ENCODE data around the gene TMEM170B.
A peak's percentile ranks its signal among the peaks of the same experiment; 100 is the strongest.
"Not testable (repeated sequence)": the region's sequence is repeated elsewhere in the genome, so short reads cannot be mapped to it uniquely, and the experiment has no call there.

Gene TMEM170B

GRCh38 chr6:11527274-11527870 lies 10.2 kb upstream of the TMEM170B start:
- no peak for FAIRE-seq
- no peak for DNase-seq (ENCODE audit: extremely low spot score, insufficient read length, low read depth)

GRCh38 chr6:11528996-11529395 lies 8.6 kb upstream of the TMEM170B start:
- peak; percentile 41 for FAIRE-seq

DNA sequence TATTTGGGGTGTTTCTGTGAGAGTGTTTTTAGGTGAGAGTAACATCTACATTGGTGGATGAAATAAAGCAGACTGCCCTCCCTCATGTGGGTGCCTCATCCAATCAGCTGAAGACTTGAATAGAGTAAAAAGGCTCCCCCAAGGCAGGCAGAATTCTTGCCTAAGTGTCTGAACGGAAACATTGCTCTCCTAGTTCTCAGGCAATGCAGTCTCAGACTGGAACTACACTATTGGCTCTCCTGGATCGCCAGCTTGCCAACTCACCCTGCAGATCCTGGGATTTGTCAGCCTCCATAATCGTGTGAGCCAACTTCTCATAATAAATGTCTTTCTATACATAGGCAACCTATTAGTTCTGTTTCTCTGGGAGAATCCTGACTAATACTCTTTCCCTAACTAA lies 5.5 kb upstream of the TMEM170B start:
- DNase-seq (ENCODE audit: extremely low spot score, insufficient read length, low read depth), result no peak
- FAIRE-seq, result no peak

More at GRCh38 chr6:11528996-11529395, 8.6 kb upstream of the TMEM170B start:
- DNase-seq (ENCODE audit: extremely low spot score, insufficient read length, low read depth), result no peak

GRCh38 chr6:11534561-11534960 lies 3.0 kb upstream of the TMEM170B start:
- DNase-seq (ENCODE audit: extremely low spot score, insufficient read length, low read depth), result no peak
- no peak for FAIRE-seq

DNA sequence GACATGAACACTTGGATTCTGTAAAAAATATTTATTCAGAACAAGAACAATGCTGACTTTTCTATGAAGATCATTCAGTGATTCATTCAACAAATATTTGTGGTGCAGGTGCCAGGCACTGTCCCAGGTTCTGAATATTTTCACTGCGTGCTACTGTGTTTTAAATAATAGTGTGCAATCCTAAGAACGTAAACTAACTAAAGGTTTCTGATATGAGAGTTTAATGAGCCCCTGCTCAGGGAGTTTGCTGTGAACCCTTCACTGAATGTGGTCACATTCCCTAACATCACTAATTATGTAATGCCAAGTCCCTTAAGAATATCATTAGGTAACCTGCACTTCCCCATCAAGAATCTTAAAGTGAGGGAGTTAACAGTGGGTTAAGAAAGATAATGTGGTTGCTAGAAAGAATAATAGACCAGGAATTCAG lies 1.7 kb upstream of the TMEM170B start:
- FAIRE-seq, result no peak
- no peak for DNase-seq (ENCODE audit: extremely low spot score, insufficient read length, low read depth)

DNA sequence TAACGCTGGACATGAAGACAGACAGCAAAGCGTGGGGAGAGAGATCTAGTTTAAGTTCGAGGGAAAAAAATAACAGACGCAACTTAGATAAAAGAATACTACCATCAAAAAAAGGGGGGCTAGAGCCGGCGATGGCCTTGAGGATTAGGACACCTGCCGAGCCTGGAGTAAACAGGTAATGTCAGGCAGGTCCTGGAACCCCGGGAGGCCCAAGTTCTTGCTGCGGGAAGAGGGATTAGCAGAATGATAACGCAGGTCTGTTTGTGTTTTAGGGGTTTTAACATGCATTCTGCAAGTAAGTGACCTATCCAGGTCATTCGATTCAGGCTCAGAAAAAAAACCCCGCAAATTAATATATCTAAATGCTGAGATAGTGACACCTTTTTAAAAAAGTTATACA lies 754 bp upstream of the TMEM170B start:
- no peak for FAIRE-seq
- no peak for DNase-seq (ENCODE audit: extremely low spot score, insufficient read length, low read depth)

- FAIRE-seq, result peak; percentile 39
- no peak for DNase-seq (ENCODE audit: extremely low spot score, insufficient read length, low read depth)
Observed at GRCh38 chr6:11538052-11538818, 686 bp downstream of the TMEM170B start.

DNA sequence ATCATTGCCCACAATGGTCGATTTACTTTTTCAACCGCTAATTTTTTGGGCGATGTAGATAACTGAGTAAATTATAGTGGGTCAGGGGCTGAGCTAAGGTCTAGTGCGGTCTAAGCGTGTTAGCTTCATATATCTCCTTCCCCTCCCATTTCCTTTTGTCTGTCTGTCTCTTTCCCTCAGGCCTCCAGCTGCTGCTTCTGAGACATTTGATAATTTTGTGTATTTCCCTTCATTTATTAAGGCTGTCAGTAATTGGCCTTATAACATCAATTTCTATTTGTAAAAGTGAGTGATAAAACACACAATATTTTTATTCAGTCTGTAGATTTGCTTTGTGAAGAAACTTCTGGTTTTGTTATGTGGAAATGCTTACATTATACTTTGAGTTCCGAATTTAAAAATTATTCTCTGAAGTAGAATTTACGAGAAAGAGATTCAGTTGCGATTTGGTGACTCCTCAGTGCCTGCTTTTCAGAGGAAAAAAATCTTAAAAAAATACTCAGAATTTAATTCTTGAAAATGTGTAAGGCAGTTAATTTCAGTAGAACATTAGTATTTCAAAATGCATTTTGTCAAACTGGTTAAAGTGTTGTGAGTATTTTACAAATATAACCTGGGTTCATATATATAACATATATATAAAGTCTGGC lies 1.4 kb downstream of the TMEM170B start:
- no peak for FAIRE-seq
- DNase-seq (ENCODE audit: extremely low spot score, insufficient read length, low read depth), result no peak

DNA sequence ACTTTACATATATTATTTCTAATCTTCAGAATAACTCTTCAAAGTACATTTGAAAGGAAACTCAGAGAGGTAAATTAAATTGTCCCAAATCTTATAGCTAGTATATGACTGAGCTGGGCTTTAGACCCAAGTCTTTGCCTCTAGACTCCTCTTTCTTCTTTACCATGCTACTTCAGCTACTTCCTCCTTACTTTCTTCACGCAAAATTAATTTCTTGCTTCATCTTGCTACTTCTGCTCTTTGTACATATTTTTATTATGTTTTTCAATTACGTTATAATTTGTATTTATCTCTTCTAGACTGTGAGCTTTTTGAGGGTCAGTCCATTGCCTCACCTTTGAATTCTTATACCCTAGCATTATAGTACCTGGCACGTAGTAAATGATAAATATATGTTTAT lies 5.3 kb downstream of the TMEM170B start:
- no peak for FAIRE-seq

DNA sequence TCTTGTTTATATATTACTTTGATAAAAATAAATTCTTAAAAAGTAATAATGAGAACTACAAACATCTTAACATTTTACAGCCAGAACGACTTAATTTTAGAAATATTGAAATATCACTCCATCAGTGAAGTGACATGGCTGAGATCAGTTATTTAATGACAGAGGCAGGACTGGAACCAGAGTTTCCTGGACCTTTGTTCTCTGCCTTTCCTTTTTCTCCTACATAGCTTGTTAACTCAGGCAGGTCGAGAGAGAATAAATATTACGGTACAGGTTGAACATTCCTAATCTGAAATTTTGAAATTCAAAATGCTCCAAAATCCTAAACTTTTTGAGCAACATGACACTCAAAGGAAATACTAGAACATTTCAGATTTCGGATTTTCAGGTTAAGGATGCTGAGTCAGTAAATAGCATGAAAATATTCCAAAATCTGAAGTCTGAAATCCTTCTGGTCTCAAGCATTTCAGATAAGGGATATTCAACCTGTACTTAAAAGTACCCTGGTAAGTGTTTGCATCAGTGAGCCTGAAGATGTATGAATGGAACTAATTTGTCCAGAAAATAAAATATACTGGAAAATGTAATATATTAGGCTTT lies 6.5 kb downstream of the TMEM170B start:
- FAIRE-seq (no peak), DNase-seq (ENCODE audit: extremely low spot score, insufficient read length, low read depth) (no peak)

More for the DNA sequence above, 5.3 kb downstream of the TMEM170B start:
- no peak for DNase-seq (ENCODE audit: extremely low spot score, insufficient read length, low read depth)

DNA sequence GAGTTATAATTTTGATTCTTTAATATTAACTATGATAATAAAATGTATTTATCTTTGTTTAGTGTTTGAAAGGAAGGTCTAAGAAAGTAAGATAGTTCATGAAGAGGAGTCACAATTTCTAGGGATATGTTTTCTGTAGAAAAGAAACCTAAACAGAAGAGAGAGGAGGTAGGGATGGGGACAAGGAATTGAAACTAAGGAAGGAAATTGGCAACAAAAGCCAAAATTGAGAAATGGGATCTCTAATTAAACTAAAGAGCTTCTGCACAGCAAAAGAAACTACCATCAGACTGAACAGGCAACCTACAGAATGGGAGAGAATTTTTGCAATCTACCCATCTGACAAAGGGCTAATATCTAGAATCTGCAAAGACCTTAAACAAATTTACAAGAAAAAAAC lies 10.3 kb downstream of the TMEM170B start:
- FAIRE-seq; DNase-seq (ENCODE audit: extremely low spot score, insufficient read length, low read depth): not testable (repeated sequence)

DNA sequence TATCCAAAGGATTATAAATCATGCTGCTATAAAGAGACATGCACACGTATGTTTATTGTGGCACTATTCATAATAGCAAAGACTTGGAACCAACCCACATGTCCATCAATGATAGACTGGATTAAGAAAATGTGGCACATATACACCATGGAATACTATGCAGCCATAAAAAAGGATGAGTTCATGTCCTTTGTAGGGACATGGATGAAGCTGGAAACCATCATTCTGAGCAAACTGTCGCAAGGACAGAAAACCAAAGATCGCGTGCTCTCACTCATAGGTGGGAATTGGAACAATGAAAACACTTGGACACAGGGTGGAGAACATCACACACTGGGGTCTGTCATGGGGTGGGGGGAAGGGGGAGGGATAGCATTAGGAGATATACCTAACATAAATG lies 11.0 kb downstream of the TMEM170B start:
- not testable (repeated sequence) for DNase-seq (ENCODE audit: extremely low spot score, insufficient read length, low read depth); FAIRE-seq

- no peak for DNase-seq (ENCODE audit: extremely low spot score, insufficient read length, low read depth)
- FAIRE-seq, result no peak
Observed at GRCh38 chr6:11551053-11551452, 13.5 kb downstream of the TMEM170B start.

- DNase-seq (ENCODE audit: extremely low spot score, insufficient read length, low read depth), result no peak
- FAIRE-seq, result no peak
Observed at GRCh38 chr6:11552442-11552841, 14.9 kb downstream of the TMEM170B start.

GRCh38 chr6:11553824-11554223 lies 16.3 kb downstream of the TMEM170B start:
- FAIRE-seq (peak; percentile 49), DNase-seq (ENCODE audit: extremely low spot score, insufficient read length, low read depth) (no peak)

DNA sequence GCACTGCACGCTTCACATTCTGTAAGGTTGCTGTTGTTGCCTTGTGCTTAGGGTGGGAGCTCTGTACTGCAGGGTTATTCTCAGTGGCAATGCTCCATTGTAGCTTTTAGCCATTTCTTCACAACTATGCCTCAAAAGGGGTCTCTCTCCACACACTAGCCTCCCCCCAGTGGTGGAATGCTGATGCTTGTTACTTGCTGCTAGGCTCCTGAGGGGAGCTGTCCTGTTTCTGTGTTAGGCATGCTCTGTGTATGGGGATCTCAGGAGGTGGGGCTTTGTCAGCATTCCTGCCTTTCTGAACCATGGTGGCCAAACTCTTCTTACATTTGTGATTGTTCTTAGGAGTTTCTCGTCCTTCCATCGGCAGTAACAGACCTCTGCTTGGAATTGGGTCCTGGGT lies 18.8 kb downstream of the TMEM170B start:
- no peak for FAIRE-seq
- DNase-seq (ENCODE audit: extremely low spot score, insufficient read length, low read depth), result no peak

GRCh38 chr6:11563793-11564192 lies 26.2 kb downstream of the TMEM170B start:
- no peak for FAIRE-seq
- no peak for DNase-seq (ENCODE audit: extremely low spot score, insufficient read length, low read depth)

GRCh38 chr6:11566609-11567008 lies 29.1 kb downstream of the TMEM170B start:
- DNase-seq (ENCODE audit: extremely low spot score, insufficient read length, low read depth), result no peak
- no peak for FAIRE-seq

DNA sequence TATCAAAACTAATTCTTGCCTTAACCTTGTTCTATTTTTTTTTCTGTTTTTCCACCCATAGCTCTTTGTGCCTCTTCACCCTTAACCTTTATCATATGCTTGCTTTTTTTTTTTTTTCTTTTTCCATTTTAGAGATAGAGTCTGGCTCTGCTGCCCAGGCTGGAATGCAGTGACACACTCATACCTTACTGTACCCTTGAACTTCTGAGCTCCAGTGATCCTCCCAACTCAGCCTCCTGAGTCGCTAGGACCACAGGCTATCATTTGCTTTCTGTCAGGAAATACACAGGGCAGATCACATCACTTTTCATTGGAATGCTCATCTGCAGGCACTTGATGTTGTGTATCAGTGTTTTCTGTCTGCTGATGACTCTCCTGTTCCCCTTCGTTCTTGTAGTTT lies 33.5 kb downstream of the TMEM170B start:
- no peak for DNase-seq (ENCODE audit: extremely low spot score, insufficient read length, low read depth)
- FAIRE-seq, result no peak

- DNase-seq (ENCODE audit: extremely low spot score, insufficient read length, low read depth), result peak; percentile 18
- FAIRE-seq, result peak; percentile 94
Observed at GRCh38 chr6:11575408-11576033, 38.0 kb downstream of the TMEM170B start.
